ENCODE data around the gene NDOR1. TPM values are rescaled to one million over a fixed set of nuclear protein-coding genes. Genes with fewer than 3 reads are reported as not detected.

Gene NDOR1
- total and polyA plus RNA-seq, 2 of the 8 experiments (the other 6 are each of a cell fraction or from before 2014, with no cell fraction given) = 25.7 to 32.3 TPM

- no peak overlapping the region for H3K4me2 ChIP-seq (ENCODE audit: insufficient read depth in 1 of 2, low read depth in 2 of 2, low read length in 2 of 2)
- H3K27me3 ChIP-seq (replicated peaks in 1 of 4; ENCODE audit: control insufficient read depth in 3 of 4, extremely low read depth in 1 of 4, insufficient read depth in 3 of 4, low read length in 3 of 4) = no peaks in the 10 kb centered on the region; a peak in 2 of 7 replicates
- H2AK5ac ChIP-seq (ENCODE audit: low read depth, low read length) = no peak overlapping the region
- no peak overlapping the region for H4K5ac ChIP-seq (ENCODE audit: insufficient read length, low read depth, low read length)
- no peak overlapping the region for H3K4ac ChIP-seq (replicated peaks; ENCODE audit: insufficient read length, low read depth, low read length)
- H3K4me3 ChIP-seq (ENCODE audit: extremely low read depth in 1 of 4, insufficient read depth in 2 of 4, low read depth in 3 of 4, low read length in 4 of 4) = no peak overlapping the region
- H2BK12ac ChIP-seq (ENCODE audit: low read depth, low read length) = no peak overlapping the region
- H4K91ac ChIP-seq (replicated peaks; ENCODE audit: insufficient read length, low read length) = no peak overlapping the region
- no peak overlapping the region for H4K8ac ChIP-seq (ENCODE audit: extremely low read depth, insufficient read depth, low read length)
- no peak overlapping the region for H3K27ac ChIP-seq (ENCODE audit: low read depth, low read length)
- H2BK120ac ChIP-seq (replicated peaks; ENCODE audit: low read depth, low read length) = no peak overlapping the region
- H3K23me2 ChIP-seq (ENCODE audit: low read depth, low read length) = no peaks in the 10 kb centered on the region
- TF ChIP-seq TAF7 (optimal IDR thresholded peaks at IDR 0.05; ENCODE audit: borderline replicate concordance, low read depth, low read length) = no peak
- TF ChIP-seq TCF12 (IDR thresholded peaks at IDR 0.05; ENCODE audit: low read depth, low read length) = no peak
- TF ChIP-seq RBBP5 (IDR thresholded peaks at IDR 0.05; ENCODE audit: borderline replicate concordance, low read depth, low read length) = no peak
- no peak for TF ChIP-seq JUN (IDR thresholded peaks at IDR 0.05; ENCODE audit: low read depth, low read length)
- TF ChIP-seq POLR2A (IDR thresholded peaks at IDR 0.05; ENCODE audit: control extremely low read depth in 1 of 2, low read depth in 2 of 2, low read length in 2 of 2) = no peak
- no peak for TF ChIP-seq SP1 (IDR thresholded peaks at IDR 0.05; ENCODE audit: low read depth, low read length)
- TF ChIP-seq CHD2 (IDR thresholded peaks at IDR 0.05; ENCODE audit: low read length) = no peak
- TF ChIP-seq POU5F1 (IDR thresholded peaks at IDR 0.05; ENCODE audit: low read depth, low read length) = no peak
- H2BK5ac ChIP-seq (ENCODE audit: low read depth, low read length) = no peak overlapping the region
- no peak overlapping the region for H3K9ac ChIP-seq (replicated peaks in 1 of 4; ENCODE audit: extremely low read depth in 1 of 4, low read depth in 3 of 4, low read length in 3 of 4)
- peaks cover 2 to 18% of the 10 kb centered on the region in 2 experiments for H4K20me1 ChIP-seq (replicated peaks in 1 of 2; ENCODE audit: control insufficient read depth in 1 of 2, insufficient read depth in 2 of 2, low read length in 2 of 2)
- no peaks in the 10 kb centered on the region for H3K9me3 ChIP-seq (ENCODE audit: insufficient read depth in 2 of 2, low read depth in 1 of 2, low read length in 1 of 2)
- ChIA-PET POLR2A (ENCODE audit: partially characterized antibody) (interaction anchor here (0.8 to 1.6 kb wide), 3 partner anchors 15 to 28 kb away, joined by 3 to 6 read pairs (median 3); no protein-coding TSS in a partner anchor), CTCF (ENCODE audit: partially characterized antibody) (interaction anchor here (1.1 to 1.5 kb wide), 5 partner anchors 11 to 77 kb away, joined by 3 to 5 read pairs (median 4); partner anchors contain the start of genes LRRC26 and TMEM210)
- H3K79me1 ChIP-seq (ENCODE audit: low read depth, low read length) = peaks cover 3% of the 10 kb centered on the region
- H3K23ac ChIP-seq (ENCODE audit: insufficient read length) = no peak overlapping the region
- FAIRE-seq = no peak
- no peak overlapping the region for H3K56ac ChIP-seq (replicated peaks; ENCODE audit: insufficient read length, low read depth, low read length)
- no peak overlapping the region for H2BK20ac ChIP-seq (ENCODE audit: low read length)
- peaks cover 0 to 5% of the 10 kb centered on the region in 2 experiments; a peak in 1 of 4 replicates for H3K79me2 ChIP-seq (ENCODE audit: control insufficient read depth in 1 of 2, insufficient read depth in 2 of 2, low read length in 2 of 2)
- peaks cover 0 to 40% (median 10%) of the 10 kb centered on the region in 4 experiments; a peak in 7 of 8 replicates for H3K36me3 ChIP-seq (ENCODE audit: control insufficient read depth in 2 of 4, insufficient read depth in 4 of 4, low read length in 3 of 4)
- H2AFZ ChIP-seq (ENCODE audit: low read length) = no peak overlapping the region
- no peak overlapping the region for H2BK15ac ChIP-seq (ENCODE audit: low read length)
- DNase-seq (ENCODE audit: low read depth in 1 of 2, low spot score in 2 of 2) = no peak
- no peak overlapping the region for H3K14ac ChIP-seq (ENCODE audit: insufficient read length)
- H3K18ac ChIP-seq (ENCODE audit: extremely low read depth, low read length) = no peak overlapping the region
- H3K4me1 ChIP-seq (replicated peaks in 1 of 4; ENCODE audit: control insufficient read depth in 3 of 4, insufficient read depth in 4 of 4, low read length in 3 of 4) = no peaks in the 10 kb centered on the region
- WGBS, 2 experiments (ENCODE audit: extremely low coverage in 1 of 2, insufficient coverage in 1 of 2, insufficient read length in 1 of 2, insufficient replicate concordance in 2 of 2, low coverage in 1 of 2, low lambda C conversion rate in 2 of 2, missing lambda C conversion rate in 1 of 2) = 96% methylated on average over 20 of the region's 22 CpGs; no CpG with 5 or more reads in 1 of the 2 experiments
Observed at GRCh38 chr9:137181680-137182079, 23.8 kb upstream of the NDOR1 start.

Measured in H1 (cell line).